ENCODE measurements around the gene SEL1L2. TPM values are rescaled to one million over a fixed set of nuclear protein-coding genes. Genes with fewer than 3 reads are reported as not detected.

Gene SEL1L2
- total RNA-seq, 1 experiment from 2014 or later = not detected

DNA sequence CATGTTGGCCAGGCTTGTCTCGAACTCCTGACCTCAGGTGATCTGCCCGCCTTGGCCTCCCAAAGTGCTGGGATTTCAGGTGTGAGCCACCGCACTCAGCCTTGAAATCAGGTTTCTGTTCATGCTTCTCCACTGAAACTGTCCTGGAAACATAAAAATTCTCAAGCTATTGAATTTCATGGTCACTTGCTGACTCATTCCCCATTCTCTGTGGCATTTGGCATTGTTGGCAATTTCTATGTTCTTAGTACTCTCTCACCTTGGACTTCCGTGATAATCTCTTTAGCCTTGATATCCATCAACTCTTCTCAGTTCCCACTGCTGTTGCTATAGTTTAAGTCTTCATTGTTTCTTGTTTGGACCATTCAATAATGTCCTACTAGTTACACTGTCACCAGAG lies 6.2 kb downstream of the SEL1L2 start:
- ATAC-seq (no peak), DNase-seq (ENCODE audit: low spot score) (no peak)
- TF ChIP-seq ZNF423 (CRISPR knock-in tag; IDR thresholded peaks at IDR 0.05) = no peak
- TF ChIP-seq ATF1 (CRISPR knock-in tag; IDR thresholded peaks at IDR 0.05) = no peak
- TF ChIP-seq, protein P1, sequence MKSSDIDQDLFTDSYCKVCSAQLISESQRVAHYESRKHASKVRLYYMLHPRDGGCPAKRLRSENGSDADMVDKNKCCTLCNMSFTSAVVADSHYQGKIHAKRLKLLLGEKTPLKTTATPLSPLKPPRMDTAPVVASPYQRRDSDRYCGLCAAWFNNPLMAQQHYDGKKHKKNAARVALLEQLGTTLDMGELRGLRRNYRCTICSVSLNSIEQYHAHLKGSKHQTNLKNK (CRISPR knock-in tag; IDR thresholded peaks at IDR 0.05) = no peak
- TF ChIP-seq NR3C1 (CRISPR knock-in tag; conservative IDR thresholded peaks at IDR 0.05; ENCODE audit: low read depth) = no peak
- TF ChIP-seq MYBL2 (CRISPR knock-in tag; IDR thresholded peaks at IDR 0.05) = no peak
- TF ChIP-seq SMAD4 (CRISPR knock-in tag; IDR thresholded peaks at IDR 0.05) = no peak
- no peak for TF ChIP-seq ZBTB21 (CRISPR knock-in tag; IDR thresholded peaks at IDR 0.05; ENCODE audit: borderline replicate concordance)
- TF ChIP-seq TEAD1 (CRISPR knock-in tag; IDR thresholded peaks at IDR 0.05) = no peak
- TF ChIP-seq, protein P2, sequence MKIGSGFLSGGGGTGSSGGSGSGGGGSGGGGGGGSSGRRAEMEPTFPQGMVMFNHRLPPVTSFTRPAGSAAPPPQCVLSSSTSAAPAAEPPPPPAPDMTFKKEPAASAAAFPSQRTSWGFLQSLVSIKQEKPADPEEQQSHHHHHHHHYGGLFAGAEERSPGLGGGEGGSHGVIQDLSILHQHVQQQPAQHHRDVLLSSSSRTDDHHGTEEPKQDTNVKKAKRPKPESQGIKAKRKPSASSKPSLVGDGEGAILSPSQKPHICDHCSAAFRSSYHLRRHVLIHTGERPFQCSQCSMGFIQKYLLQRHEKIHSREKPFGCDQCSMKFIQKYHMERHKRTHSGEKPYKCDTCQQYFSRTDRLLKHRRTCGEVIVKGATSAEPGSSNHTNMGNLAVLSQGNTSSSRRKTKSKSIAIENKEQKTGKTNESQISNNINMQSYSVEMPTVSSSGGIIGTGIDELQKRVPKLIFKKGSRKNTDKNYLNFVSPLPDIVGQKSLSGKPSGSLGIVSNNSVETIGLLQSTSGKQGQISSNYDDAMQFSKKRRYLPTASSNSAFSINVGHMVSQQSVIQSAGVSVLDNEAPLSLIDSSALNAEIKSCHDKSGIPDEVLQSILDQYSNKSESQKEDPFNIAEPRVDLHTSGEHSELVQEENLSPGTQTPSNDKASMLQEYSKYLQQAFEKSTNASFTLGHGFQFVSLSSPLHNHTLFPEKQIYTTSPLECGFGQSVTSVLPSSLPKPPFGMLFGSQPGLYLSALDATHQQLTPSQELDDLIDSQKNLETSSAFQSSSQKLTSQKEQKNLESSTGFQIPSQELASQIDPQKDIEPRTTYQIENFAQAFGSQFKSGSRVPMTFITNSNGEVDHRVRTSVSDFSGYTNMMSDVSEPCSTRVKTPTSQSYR (CRISPR knock-in tag; IDR thresholded peaks at IDR 0.05) = no peak
- TF ChIP-seq, protein P3, sequence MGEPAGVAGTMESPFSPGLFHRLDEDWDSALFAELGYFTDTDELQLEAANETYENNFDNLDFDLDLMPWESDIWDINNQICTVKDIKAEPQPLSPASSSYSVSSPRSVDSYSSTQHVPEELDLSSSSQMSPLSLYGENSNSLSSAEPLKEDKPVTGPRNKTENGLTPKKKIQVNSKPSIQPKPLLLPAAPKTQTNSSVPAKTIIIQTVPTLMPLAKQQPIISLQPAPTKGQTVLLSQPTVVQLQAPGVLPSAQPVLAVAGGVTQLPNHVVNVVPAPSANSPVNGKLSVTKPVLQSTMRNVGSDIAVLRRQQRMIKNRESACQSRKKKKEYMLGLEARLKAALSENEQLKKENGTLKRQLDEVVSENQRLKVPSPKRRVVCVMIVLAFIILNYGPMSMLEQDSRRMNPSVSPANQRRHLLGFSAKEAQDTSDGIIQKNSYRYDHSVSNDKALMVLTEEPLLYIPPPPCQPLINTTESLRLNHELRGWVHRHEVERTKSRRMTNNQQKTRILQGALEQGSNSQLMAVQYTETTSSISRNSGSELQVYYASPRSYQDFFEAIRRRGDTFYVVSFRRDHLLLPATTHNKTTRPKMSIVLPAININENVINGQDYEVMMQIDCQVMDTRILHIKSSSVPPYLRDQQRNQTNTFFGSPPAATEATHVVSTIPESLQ (CRISPR knock-in tag; IDR thresholded peaks at IDR 0.05) = no peak
- no peak for TF ChIP-seq ZNF263 (CRISPR knock-in tag; IDR thresholded peaks at IDR 0.05; ENCODE audit: low read depth)
- TF ChIP-seq, protein P4, sequence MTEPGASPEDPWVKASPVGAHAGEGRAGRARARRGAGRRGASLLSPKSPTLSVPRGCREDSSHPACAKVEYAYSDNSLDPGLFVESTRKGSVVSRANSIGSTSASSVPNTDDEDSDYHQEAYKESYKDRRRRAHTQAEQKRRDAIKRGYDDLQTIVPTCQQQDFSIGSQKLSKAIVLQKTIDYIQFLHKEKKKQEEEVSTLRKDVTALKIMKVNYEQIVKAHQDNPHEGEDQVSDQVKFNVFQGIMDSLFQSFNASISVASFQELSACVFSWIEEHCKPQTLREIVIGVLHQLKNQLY (CRISPR knock-in tag; IDR thresholded peaks at IDR 0.05) = no peak
- no peak for TF ChIP-seq GABPB1 (CRISPR knock-in tag; IDR thresholded peaks at IDR 0.05)
- TF ChIP-seq HMGA2 (CRISPR knock-in tag; IDR thresholded peaks at IDR 0.05) = no peak
- no peak for TF ChIP-seq EMX1 (CRISPR knock-in tag; IDR thresholded peaks at IDR 0.05)
- TF ChIP-seq, protein P5, sequence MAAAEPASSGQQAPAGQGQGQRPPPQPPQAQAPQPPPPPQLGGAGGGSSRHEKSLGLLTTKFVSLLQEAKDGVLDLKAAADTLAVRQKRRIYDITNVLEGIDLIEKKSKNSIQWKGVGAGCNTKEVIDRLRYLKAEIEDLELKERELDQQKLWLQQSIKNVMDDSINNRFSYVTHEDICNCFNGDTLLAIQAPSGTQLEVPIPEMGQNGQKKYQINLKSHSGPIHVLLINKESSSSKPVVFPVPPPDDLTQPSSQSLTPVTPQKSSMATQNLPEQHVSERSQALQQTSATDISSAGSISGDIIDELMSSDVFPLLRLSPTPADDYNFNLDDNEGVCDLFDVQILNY (CRISPR knock-in tag; IDR thresholded peaks at IDR 0.05) = no peak
- TF ChIP-seq, protein P6, sequence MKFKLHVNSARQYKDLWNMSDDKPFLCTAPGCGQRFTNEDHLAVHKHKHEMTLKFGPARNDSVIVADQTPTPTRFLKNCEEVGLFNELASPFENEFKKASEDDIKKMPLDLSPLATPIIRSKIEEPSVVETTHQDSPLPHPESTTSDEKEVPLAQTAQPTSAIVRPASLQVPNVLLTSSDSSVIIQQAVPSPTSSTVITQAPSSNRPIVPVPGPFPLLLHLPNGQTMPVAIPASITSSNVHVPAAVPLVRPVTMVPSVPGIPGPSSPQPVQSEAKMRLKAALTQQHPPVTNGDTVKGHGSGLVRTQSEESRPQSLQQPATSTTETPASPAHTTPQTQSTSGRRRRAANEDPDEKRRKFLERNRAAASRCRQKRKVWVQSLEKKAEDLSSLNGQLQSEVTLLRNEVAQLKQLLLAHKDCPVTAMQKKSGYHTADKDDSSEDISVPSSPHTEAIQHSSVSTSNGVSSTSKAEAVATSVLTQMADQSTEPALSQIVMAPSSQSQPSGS (CRISPR knock-in tag; IDR thresholded peaks at IDR 0.05; ENCODE audit: borderline replicate concordance, low read depth) = no peak
- TF ChIP-seq IRF2 (CRISPR knock-in tag; IDR thresholded peaks at IDR 0.05; ENCODE audit: borderline replicate concordance, low read depth) = no peak
- TF ChIP-seq, protein P7, sequence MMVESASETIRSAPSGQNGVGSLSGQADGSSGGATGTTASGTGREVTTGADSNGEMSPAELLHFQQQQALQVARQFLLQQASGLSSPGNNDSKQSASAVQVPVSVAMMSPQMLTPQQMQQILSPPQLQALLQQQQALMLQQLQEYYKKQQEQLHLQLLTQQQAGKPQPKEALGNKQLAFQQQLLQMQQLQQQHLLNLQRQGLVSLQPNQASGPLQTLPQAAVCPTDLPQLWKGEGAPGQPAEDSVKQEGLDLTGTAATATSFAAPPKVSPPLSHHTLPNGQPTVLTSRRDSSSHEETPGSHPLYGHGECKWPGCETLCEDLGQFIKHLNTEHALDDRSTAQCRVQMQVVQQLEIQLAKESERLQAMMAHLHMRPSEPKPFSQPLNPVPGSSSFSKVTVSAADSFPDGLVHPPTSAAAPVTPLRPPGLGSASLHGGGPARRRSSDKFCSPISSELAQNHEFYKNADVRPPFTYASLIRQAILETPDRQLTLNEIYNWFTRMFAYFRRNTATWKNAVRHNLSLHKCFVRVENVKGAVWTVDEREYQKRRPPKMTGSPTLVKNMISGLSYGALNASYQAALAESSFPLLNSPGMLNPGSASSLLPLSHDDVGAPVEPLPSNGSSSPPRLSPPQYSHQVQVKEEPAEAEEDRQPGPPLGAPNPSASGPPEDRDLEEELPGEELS (CRISPR knock-in tag; IDR thresholded peaks at IDR 0.05) = no peak
- no peak for TF ChIP-seq NFE2L1 (CRISPR knock-in tag; IDR thresholded peaks at IDR 0.05)
- no peak overlapping the region for H3K27ac Mint-ChIP-seq
- no peaks in the 10 kb centered on the region for H3K36me3 Mint-ChIP-seq
- no peak overlapping the region for H3K4me3 Mint-ChIP-seq
- H3K4me1 Mint-ChIP-seq = no peaks in the 10 kb centered on the region
- POLR2A ChIA-PET = no interaction called here
- H3K27me3 Mint-ChIP-seq (ENCODE audit: low read depth) = no peaks in the 10 kb centered on the region
- no peaks in the 10 kb centered on the region for H3K9me3 Mint-ChIP-seq
- CTCF ChIA-PET = interaction anchor here (0.6 kb wide), 1 partner anchor 375 kb away, joined by 4 read pairs; no protein-coding TSS in a partner anchor

Data from WTC11 (cell line).